Mucosa of gallbladder (tissue), 1 donor: Measurements from ENCODE around the gene TAOK2. TPM values are rescaled to one million over a fixed set of nuclear protein-coding genes. Genes with fewer than 3 reads are reported as not detected.
"Not testable (repeated sequence)": the region's sequence is repeated elsewhere in the genome, so short reads cannot be mapped to it uniquely, and the experiment has no call there.

Experiments used
- DNase-seq: peaks from one replicate; pipeline ENCODE4 v3.0.0-alpha.2; 2020; ENCODE audit warnings: low spot score
- total RNA-seq: library from RNA; stranded (reverse); gene quantifications from one replicate; pipeline ENCODE4 v1.2.1, GENCODE V29; 2021
- donor health status: DM: no; HTN: no; CAD: no.

Gene TAOK2
- total RNA-seq, 1 donor from 2014 or later = 67.3 TPM

- no peak for DNase-seq
Observed at GRCh38 chr16:30003670-30004423, 30.2 kb downstream of the TAOK2 start.

GRCh38 chr16:30004424-30004776, 30.7 kb downstream of the TAOK2 start:
- DNase-seq = no peak

- no peak for DNase-seq
Observed at GRCh38 chr16:30004811-30005242, 31.2 kb downstream of the TAOK2 start.

DNA sequence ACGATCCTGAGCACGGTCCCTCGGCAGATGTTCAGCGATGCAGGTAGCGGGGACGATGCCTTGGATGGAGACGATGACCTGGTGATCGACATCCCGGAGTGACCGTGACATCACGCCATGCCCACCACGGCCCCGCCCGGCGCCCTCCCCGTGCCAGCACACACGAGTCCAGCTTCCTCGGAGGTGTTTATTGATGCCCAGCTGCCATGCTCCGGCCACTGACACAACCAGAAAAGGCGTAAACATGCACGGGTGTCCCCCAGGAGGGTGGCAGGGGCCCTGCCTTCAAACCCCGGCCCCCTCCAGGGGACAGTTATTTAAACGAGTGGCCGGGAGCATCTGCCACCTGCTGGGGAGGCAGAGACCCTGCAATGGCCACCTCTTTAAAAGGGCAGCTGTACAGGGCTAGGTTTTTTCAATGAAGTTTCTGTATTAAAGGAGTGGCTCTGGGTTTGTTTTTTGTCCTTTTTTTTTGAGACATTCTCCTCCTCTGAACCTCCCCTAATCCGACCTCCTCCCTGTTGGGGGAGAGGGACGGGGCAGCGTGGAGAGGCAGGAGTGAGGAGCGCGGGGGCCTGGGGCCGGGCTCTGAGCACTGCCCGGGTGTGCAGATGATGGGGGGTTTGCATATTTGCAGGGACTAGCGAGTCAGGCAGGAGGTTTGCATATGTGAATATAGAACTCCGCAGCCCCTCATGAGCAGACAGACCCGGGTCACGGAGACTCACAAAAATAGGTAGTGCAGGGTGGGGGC, 31.9 kb downstream of the TAOK2 start:
- DNase-seq = no peak

- DNase-seq = no peak
Observed at GRCh38 chr16:30006095-30006473, 32.4 kb downstream of the TAOK2 start.

DNA sequence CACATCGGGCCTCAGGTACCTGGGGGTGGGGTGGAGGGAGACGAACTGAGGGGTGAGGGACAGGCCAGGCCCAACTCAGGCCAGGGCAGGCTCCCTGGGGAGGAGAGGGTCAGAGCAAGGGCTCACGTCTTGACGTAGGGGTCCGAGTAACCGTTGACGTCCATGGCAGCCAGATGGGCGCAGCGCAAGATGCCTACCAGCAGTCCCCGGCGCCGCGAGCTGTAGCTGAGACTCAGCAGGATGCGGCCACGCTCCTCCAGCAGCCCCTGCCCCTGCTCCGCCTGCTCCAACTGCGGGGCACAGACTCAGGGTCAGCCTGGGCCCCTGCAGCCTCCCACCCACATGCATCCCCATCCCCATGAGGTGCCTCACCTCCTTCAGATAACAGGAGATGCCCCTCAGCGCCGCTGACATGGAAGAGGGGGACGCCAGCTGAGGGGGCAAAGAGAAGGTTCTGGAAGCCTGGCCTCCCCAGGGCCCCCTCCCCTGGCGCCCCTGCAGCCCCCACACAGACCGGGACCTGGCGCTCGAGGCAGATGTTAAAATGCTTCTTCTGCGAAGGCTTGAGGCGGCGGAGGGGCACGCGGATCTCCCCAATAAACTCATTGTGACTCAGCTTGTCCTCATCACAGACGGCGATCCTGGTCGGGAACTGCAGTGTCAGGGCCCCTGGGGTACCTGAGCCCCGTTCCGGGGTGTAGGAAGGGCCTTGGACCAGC, 33.1 kb downstream of the TAOK2 start:
- no peak for DNase-seq

DNA sequence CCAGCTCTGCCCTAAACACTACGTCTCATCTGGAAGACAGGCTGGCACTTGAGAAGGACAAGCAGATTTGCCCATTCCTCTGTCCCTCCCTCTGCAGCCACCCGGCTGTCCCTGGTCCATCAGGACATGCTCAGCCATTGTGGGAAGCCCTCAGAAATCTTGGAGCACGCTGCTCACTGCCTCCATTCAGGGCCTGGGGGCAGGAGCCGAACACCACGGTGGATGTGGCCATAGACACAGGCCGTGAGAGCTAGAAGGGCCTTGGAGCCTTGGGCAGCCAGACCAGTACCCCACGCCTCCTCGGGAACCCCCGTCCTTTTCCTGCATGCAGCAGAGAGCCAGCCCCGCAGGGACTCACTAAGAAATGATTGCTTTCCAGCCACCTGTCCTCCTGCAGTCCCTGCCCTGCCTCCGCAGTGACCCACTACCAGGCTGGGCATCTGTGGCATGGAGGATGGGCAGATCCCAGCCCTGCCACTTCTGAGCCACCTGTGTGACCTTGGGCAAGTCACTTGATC, 33.8 kb downstream of the TAOK2 start:
- DNase-seq = no peak

DNA sequence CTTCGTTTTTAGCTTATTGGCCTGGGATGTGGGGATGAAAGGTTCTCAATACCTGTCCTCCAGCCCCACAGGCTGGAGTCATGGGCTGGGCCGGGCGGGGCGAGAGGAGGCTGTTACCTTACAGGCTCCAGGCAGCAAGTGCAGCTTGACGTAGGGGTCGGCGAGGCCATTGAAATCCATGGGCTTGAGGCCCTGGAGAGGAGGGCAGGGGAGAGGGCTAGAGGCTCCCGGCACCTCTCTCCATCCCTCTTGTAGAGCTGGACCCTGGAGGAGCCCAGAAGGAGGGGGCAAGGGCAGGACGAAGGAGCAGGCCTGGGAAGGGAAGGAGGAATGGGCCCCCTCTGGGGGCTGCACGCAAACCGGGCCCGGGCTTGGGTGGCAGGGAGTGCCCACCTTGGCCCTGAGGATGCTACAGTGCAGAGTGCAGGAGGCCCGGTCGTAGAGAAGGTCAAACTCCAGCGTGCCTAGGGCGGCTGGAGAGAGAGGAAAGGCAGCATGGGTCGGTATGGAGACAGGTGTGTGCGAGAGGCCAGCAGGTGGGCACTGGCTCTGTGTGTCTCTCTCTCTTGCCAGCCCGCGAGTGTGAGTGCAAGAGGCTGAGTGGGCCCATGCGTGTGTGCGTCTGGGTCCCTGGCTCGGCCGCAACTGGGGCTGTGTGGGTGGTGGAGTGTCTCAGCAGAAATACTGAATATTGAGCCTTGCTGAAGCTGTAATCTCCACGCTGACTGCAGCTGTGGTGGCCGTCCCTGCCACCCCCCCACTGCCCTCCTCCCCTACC, 35.6 kb downstream of the TAOK2 start:
- no peak for DNase-seq

DNA sequence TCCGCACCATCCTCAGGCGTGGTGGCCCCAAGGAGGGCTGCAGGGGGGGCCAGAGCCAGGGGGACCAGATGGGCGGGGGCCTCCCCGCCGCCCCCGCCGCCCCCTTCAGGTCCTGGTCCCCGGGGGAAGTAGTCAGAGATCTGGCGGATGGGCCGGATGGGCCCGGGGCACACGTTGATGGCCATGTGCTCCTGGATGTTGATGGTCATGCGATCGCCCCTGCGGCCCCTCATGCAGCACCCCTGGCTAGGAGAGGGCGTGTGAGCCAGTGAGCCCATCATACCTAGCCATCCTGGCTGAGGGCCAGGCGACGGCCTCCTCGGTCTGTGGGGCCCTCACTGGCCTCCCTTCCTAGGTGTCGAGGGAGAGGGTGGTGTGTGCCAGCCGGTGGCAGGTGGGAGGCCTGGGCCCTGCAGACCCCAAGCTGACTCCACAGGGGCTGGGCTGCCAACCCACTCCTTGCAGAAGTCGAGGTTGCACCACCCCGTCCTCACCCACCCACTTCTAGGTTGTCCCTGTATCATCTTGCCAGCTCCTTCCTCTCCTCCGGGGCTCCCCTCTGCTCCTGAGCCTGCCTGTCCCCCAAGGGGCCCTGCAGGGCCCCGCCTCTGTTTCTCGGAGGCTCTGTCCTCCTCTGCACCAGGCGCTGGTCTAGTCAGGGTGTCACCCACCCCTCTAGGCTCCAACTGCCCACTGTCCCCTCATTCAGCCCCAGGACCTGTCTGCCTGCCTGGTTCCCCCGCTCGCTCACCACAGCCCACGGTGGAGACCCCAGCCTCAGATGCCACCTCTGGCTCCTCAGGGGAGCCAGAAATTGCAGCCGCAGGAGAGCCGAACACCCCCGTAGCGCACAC, 36.5 kb downstream of the TAOK2 start:
- DNase-seq = no peak

GRCh38 chr16:30010844-30011713, 37.4 kb downstream of the TAOK2 start, which contains the start of gene DOC2A:
Gene DOC2A (minus strand): TSS chr16:30011027. CDS start chr16:30010222, 805 bp downstream.
- no peak for DNase-seq

DNA sequence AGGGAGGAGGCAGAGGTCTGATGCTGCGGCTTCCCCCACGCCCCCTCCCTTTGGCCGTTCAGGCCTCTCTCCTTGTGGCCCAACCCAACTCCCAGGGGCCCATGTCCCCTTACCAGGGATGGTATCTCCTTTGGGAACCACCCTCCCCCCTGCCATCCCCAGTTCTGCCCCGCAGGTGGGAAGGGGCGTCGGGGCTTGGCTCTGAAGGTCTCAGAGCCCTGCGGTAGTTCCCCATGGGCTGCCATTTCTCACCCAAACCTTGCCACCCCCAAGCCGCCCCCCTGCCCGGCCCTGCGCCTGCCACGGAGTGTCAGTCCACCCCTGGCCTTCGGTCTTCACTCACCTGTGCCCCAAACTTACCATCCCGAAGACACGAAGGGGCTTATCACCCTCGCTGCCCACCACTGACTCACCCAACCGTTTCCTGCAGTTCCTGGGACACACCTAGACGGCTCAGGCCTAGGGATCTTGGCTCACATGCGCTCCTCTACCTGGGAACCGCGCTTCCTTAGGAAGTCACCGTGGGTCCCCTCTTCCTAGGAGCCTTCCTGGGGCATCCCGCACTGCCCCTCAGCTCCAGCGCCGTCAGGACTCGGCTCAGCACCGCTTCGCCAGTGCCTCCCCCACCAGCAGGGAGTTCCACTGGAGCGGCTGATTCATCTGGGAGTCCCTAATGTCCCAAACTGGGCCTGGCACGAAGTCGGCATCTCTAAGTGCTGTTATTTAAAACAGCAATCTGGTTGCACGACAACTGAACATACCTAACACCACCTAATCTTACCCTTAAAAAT, 38.2 kb downstream of the TAOK2 start:
- no peak for DNase-seq

- not testable (repeated sequence) for DNase-seq
Observed at GRCh38 chr16:30012598-30012997, 38.9 kb downstream of the TAOK2 start.

- not testable (repeated sequence) for DNase-seq
Observed at GRCh38 chr16:30015450-30015849, 41.8 kb downstream of the TAOK2 start.

- no peak for DNase-seq
Observed at GRCh38 chr16:30016555-30017276, 43.0 kb downstream of the TAOK2 start.

DNA sequence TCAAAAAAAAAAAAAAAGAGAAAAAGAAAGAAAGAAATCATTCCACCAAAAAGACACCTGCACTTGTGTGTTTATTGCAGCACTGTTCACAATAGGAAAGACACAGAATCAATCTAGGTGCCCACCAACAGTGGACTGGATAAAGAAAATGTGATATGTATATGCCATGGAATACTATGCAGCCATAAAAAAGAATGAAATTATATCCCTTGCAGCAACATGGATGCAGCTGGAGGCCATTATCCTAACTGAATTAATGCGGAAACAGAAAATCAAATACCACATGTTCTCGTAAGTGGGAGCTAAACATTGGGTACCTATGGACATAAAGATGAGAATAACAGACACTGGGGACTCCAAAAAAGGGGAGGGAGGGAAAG, 43.6 kb downstream of the TAOK2 start:
- no peak for DNase-seq

- DNase-seq = not testable (repeated sequence)
Observed at GRCh38 chr16:30017937-30018336, 44.3 kb downstream of the TAOK2 start.

GRCh38 chr16:30018731-30019158, 45.1 kb downstream of the TAOK2 start:
- no peak for DNase-seq

GRCh38 chr16:30022887-30023286, 49.2 kb downstream of the TAOK2 start, which contains the start of gene C16orf92:
Gene C16orf92 (plus strand): TSS chr16:30023198. CDS start chr16:30023341, 143 bp downstream.
- DNase-seq = no peak
